ENCODE measurements around the gene BARHL1. TPM values are rescaled to one million over a fixed set of nuclear protein-coding genes. Genes with fewer than 3 reads are reported as not detected.

The BARHL1 gene
- total RNA-seq, 1 donor from 2014 or later: not detected

DNA sequence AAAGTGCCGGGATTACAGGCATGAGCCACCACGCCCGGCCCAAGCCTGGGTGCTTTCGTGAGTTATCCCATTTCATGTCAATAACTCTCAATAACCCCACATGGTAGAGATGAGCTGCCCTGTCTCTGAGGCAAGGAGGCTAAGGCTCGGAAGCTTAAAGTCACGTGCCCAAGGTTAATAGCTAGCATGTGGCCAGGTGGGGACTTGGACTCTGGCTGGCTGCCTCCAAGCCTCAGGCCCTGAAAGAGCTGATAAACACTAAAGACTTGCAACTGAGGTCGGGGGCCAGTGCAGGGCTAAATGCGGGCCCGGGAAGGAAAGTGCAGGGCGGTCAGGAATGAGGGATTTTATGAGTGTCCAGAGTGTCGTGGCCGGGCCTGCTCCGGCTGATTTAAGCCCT, 30.9 kb upstream of the BARHL1 start:
- FAIRE-seq: no peak
- H3K36me3 Mint-ChIP-seq (ENCODE audit: low read depth, unreplicated experiment): no peaks in the 10 kb centered on the region

DNA sequence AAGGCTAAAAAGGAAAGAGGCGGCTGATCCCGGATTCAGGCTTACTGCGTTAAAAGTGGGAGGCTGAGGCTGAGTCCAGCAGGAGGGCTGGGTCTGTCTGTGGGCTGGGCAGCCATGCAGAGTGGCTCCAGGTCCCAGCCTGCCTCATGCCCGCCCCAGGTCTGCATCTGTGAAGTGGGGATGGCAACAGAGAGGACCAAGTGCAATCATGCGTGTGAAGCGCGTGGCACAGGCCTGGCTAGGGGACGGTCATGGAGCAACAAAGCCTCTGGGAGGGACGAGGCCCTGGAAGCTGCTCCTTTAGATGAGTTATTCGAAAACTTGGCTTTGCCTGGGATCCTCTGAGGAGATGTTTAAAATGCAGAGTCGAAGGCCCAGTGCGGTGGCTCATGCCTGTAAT, 30.4 kb upstream of the BARHL1 start:
- Mint-ChIP-seq H3K36me3 (ENCODE audit: low read depth, unreplicated experiment) (no peaks in the 10 kb centered on the region), H3K27ac (ENCODE audit: unreplicated experiment) (no peak overlapping the region), H3K27me3 (ENCODE audit: low read depth, unreplicated experiment) (peaks cover 45% of the 10 kb centered on the region), H3K4me1 (ENCODE audit: low read depth, unreplicated experiment) (no peaks in the 10 kb centered on the region), H3K9me3 (ENCODE audit: unreplicated experiment) (peaks cover 2% of the 10 kb centered on the region), H3K4me3 (ENCODE audit: unreplicated experiment) (no peak overlapping the region)
- H3K9ac ChIP-seq (ENCODE audit: low read length): no peak overlapping the region
- H3K4me3 ChIP-seq (ENCODE audit: insufficient read depth, low read depth, low read length): no peak overlapping the region
- H3K36me3 ChIP-seq (ENCODE audit: insufficient read depth, low read length): no peaks in the 10 kb centered on the region
- H3K4me2 ChIP-seq (ENCODE audit: low read length): no peak overlapping the region
- peaks cover 24% of the 10 kb centered on the region for H3K27me3 ChIP-seq (ENCODE audit: insufficient read depth, low read length)
- H4K20me1 ChIP-seq (ENCODE audit: insufficient read depth, low read length): no peaks in the 10 kb centered on the region
- no peaks in the 10 kb centered on the region for H3K9me3 ChIP-seq (ENCODE audit: insufficient read depth, low read depth, low read length)
- no peak overlapping the region for H3K27ac ChIP-seq (ENCODE audit: low read depth, low read length)
- FAIRE-seq (no peak), DNase-seq (ENCODE audit: low read depth) (no peak)
- H3K79me2 ChIP-seq (ENCODE audit: insufficient read depth, low read length): no peaks in the 10 kb centered on the region
- no peak overlapping the region for H2AFZ ChIP-seq (ENCODE audit: low read depth, low read length)
- TF ChIP-seq EZH2 (IDR thresholded peaks at IDR 0.05; ENCODE audit: insufficient read depth, low read length): no peak
- TF ChIP-seq, protein P1, sequence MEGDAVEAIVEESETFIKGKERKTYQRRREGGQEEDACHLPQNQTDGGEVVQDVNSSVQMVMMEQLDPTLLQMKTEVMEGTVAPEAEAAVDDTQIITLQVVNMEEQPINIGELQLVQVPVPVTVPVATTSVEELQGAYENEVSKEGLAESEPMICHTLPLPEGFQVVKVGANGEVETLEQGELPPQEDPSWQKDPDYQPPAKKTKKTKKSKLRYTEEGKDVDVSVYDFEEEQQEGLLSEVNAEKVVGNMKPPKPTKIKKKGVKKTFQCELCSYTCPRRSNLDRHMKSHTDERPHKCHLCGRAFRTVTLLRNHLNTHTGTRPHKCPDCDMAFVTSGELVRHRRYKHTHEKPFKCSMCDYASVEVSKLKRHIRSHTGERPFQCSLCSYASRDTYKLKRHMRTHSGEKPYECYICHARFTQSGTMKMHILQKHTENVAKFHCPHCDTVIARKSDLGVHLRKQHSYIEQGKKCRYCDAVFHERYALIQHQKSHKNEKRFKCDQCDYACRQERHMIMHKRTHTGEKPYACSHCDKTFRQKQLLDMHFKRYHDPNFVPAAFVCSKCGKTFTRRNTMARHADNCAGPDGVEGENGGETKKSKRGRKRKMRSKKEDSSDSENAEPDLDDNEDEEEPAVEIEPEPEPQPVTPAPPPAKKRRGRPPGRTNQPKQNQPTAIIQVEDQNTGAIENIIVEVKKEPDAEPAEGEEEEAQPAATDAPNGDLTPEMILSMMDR (IDR thresholded peaks at IDR 0.05; ENCODE audit: insufficient read depth, low read depth, low read length): no peak
- H3K4me1 ChIP-seq (ENCODE audit: insufficient read depth, low read length): no peaks in the 10 kb centered on the region

More for the DNA sequence above, 30.9 kb upstream of the BARHL1 start:
- Histone ChIP-seq H3K36me3 (ENCODE audit: insufficient read depth, low read length) (no peaks in the 10 kb centered on the region), H2AFZ (ENCODE audit: low read depth, low read length) (no peak overlapping the region), H4K20me1 (ENCODE audit: insufficient read depth, low read length) (no peaks in the 10 kb centered on the region), H3K27ac (ENCODE audit: low read depth, low read length) (no peak overlapping the region), H3K4me1 (ENCODE audit: insufficient read depth, low read length) (peaks cover under 1% of the 10 kb centered on the region), H3K9ac (ENCODE audit: low read length) (no peak overlapping the region), H3K9me3 (ENCODE audit: insufficient read depth, low read depth, low read length) (no peaks in the 10 kb centered on the region), H3K4me2 (ENCODE audit: low read length) (no peak overlapping the region), H3K4me3 (ENCODE audit: insufficient read depth, low read depth, low read length) (no peak overlapping the region), H3K27me3 (ENCODE audit: insufficient read depth, low read length) (peaks cover 19% of the 10 kb centered on the region), H3K79me2 (ENCODE audit: insufficient read depth, low read length) (no peaks in the 10 kb centered on the region)
- TF ChIP-seq, protein P1 (IDR thresholded peaks at IDR 0.05; ENCODE audit: insufficient read depth, low read depth, low read length): no peak
- no peak for DNase-seq (ENCODE audit: low read depth)
- Mint-ChIP-seq H3K4me3 (ENCODE audit: unreplicated experiment) (no peak overlapping the region), H3K4me1 (ENCODE audit: low read depth, unreplicated experiment) (no peaks in the 10 kb centered on the region), H3K9me3 (ENCODE audit: unreplicated experiment) (peaks cover 2% of the 10 kb centered on the region), H3K27ac (ENCODE audit: unreplicated experiment) (peak overlapping the region; percentile 41), H3K27me3 (ENCODE audit: low read depth, unreplicated experiment) (peaks cover 43% of the 10 kb centered on the region)

DNA sequence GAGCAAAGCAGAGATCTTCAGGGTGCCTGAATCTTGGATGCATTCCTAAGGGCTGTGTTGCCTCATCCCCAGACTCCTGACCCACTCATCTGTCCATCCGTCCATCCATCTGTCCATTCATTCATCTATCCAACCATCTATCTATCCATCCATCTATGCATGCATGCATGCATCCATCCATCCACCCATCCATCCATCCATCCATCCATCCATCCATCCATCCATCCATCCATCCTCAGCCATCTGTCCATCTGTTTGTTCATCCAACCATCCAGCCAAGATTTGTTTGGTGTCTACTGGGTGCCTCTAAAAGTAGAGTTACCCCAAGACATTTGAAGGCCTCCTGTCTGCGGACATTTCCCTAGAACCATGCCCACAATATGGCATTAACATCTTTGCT, 27.7 kb upstream of the BARHL1 start:
- Histone ChIP-seq H3K9me3 (ENCODE audit: insufficient read depth, low read depth, low read length) (no peaks in the 10 kb centered on the region), H3K9ac (ENCODE audit: low read length) (no peak overlapping the region), H3K4me2 (ENCODE audit: low read length) (no peak overlapping the region), H3K27me3 (ENCODE audit: insufficient read depth, low read length) (peaks cover 31% of the 10 kb centered on the region), H4K20me1 (ENCODE audit: insufficient read depth, low read length) (no peaks in the 10 kb centered on the region), H3K27ac (ENCODE audit: low read depth, low read length) (no peak overlapping the region), H3K36me3 (ENCODE audit: insufficient read depth, low read length) (no peaks in the 10 kb centered on the region), H3K4me3 (ENCODE audit: insufficient read depth, low read depth, low read length) (no peak overlapping the region), H3K79me2 (ENCODE audit: insufficient read depth, low read length) (no peaks in the 10 kb centered on the region), H3K4me1 (ENCODE audit: insufficient read depth, low read length) (no peaks in the 10 kb centered on the region), H2AFZ (ENCODE audit: low read depth, low read length) (no peak overlapping the region)
- no peak overlapping the region for H3K4me3 Mint-ChIP-seq (ENCODE audit: unreplicated experiment)
- H3K27ac Mint-ChIP-seq (ENCODE audit: unreplicated experiment): no peak overlapping the region
- DNase-seq (ENCODE audit: low read depth) (no peak), FAIRE-seq (no peak)
- no peaks in the 10 kb centered on the region for H3K4me1 Mint-ChIP-seq (ENCODE audit: low read depth, unreplicated experiment)
- no peaks in the 10 kb centered on the region for H3K36me3 Mint-ChIP-seq (ENCODE audit: low read depth, unreplicated experiment)
- peaks cover 6% of the 10 kb centered on the region for H3K9me3 Mint-ChIP-seq (ENCODE audit: unreplicated experiment)
- peaks cover 41% of the 10 kb centered on the region for H3K27me3 Mint-ChIP-seq (ENCODE audit: low read depth, unreplicated experiment)
- TF ChIP-seq, protein P1 (IDR thresholded peaks at IDR 0.05; ENCODE audit: insufficient read depth, low read depth, low read length): no peak
- TF ChIP-seq EZH2 (IDR thresholded peaks at IDR 0.05; ENCODE audit: insufficient read depth, low read length): no peak

All from astrocyte (in vitro differentiated cells and primary cell).